K562 (cell line): ENCODE measurements around the gene RFNG. TPM values are rescaled to one million over a fixed set of nuclear protein-coding genes. Genes with fewer than 3 reads are reported as not detected.

Source experiments
- ATAC-seq: fragments of 200-7000 bp; cut with Tn5 transposase; 3 replicates; pipeline ENCODE4 v1.9.1; 2020; ENCODE audit warnings: moderate library complexity
- BruUV-seq: library from RNA; stranded (reverse); fragments of 400-500 nt; replicated peaks from 2 replicates; lab custom pipeline; 2021; lab: Mats Ljungman, UMichigan
- CTCF ChIA-PET: fragments of 300-600 bp; formaldehyde crosslinking; extraction: SDS; loops from one replicate; lab custom pipeline; 2021; ENCODE audit warnings: low intra/inter-chr PET ratio; lab: Yijun Ruan, JAX
- POLR2A ChIA-PET: fragments of 300-600, 350-650 bp; sonication (Branson Sonifier 250); formaldehyde crosslinking; extraction: SDS; loops from one replicate; lab custom pipeline; 2021; ENCODE audit warnings: antibody characterized with exemption, inconsistent platforms; lab: Yijun Ruan, JAX
- DNase-seq, 4 experiments: peaks; one replicate each; pipeline versions ENCODE4 v3.0.0 to v3.0.0-alpha.2; 2011 to 2018; ENCODE audit warnings: low spot score in 3 of 4, mixed read lengths in 3 of 4; ENCODE audit errors: extremely low read depth in 1 of 4
- FAIRE-seq: peaks from 2 replicates; lab custom pipeline; 2011; peaks lifted over from hg19 to GRCh38; lab: Jason Lieb, UNC
- H2AFZ ChIP-seq: 2 replicates; pipeline ENCODE4 v1.6.0; 2011; ENCODE audit warnings: low read depth, low read length, control low read depth, inconsistent platforms
- H3K27ac ChIP-seq: fragments of 200-600 bp; 3 replicates; pipeline ENCODE4 v1.8.0; 2011; ENCODE audit warnings: low read depth, mild to moderate bottlenecking, control low read depth, inconsistent platforms, low read length, moderate library complexity, mixed read lengths; ENCODE audit errors: extremely low read depth
- H3K27me3 ChIP-seq, 2 experiments: fragments of 300-600 bp in 1 of 2; 2 replicates in 1 of 2; 3 replicates in 1 of 2; pipeline versions ENCODE4 v1.6.0 to v1.8.0; 2011; ENCODE audit warnings: inconsistent platforms in 2 of 2, low read length in 2 of 2, mild to moderate bottlenecking in 1 of 2, mixed read lengths in 1 of 2, moderate library complexity in 1 of 2; ENCODE audit not compliant: control insufficient read depth in 2 of 2, insufficient read depth in 2 of 2
- H3K36me3 ChIP-seq: fragments of 300-600 bp; 3 replicates; pipeline ENCODE4 v1.8.0; 2011; ENCODE audit warnings: mild to moderate bottlenecking, low read length, inconsistent platforms; ENCODE audit not compliant: control insufficient read depth, insufficient read depth
- H3K4me1 ChIP-seq, 2 experiments: fragments of 200-600 bp in 1 of 2; replicated peaks in 1 of 2; 2 replicates in 1 of 2; 3 replicates in 1 of 2; pipeline versions ENCODE4 v1.5.1 to v1.8.0; 2011; ENCODE audit warnings: inconsistent platforms in 2 of 2, low read length in 2 of 2, mild to moderate bottlenecking in 1 of 2, mixed read lengths in 1 of 2, moderate library complexity in 1 of 2; ENCODE audit not compliant: control insufficient read depth in 2 of 2, insufficient read depth in 2 of 2
- H3K4me2 ChIP-seq: 2 replicates; pipeline ENCODE4 v1.6.1; 2011; ENCODE audit warnings: low read length, control low read depth, inconsistent platforms, mixed read lengths; ENCODE audit not compliant: insufficient read depth
- H3K4me3 ChIP-seq: fragments of 200-600 bp; sonication (generic), shearing (Covaris generic); 2 replicates; pipeline ENCODE4 v1.5.1; 2016; ENCODE audit warnings: control low read depth, inconsistent platforms
- H3K79me2 ChIP-seq: fragments of 200-600 bp; 3 replicates; pipeline ENCODE4 v1.8.0; 2011; ENCODE audit warnings: low read length, inconsistent platforms; ENCODE audit not compliant: control insufficient read depth, insufficient read depth
- H3K9ac ChIP-seq, 2 experiments: 2 replicates each; pipeline versions ENCODE4 v1.6.0 to v1.6.1; 2011; ENCODE audit warnings: low read depth in 2 of 2, low read length in 2 of 2, control low read depth in 1 of 2, inconsistent platforms in 1 of 2, mild to moderate bottlenecking in 1 of 2, mixed read lengths in 1 of 2; ENCODE audit not compliant: insufficient read depth in 1 of 2
- H3K9me1 ChIP-seq: one replicate; pipeline ENCODE4 v1.6.0; 2011; ENCODE audit warnings: inconsistent platforms, mild to moderate bottlenecking, low read length, moderate library complexity; ENCODE audit not compliant: control insufficient read depth, insufficient read depth
- H3K9me3 ChIP-seq: replicated peaks from 2 replicates; pipeline ENCODE4 v1.5.1; 2011; ENCODE audit warnings: low read depth, low read length, inconsistent platforms; ENCODE audit not compliant: control insufficient read depth, insufficient read depth
- H4K20me1 ChIP-seq: replicated peaks from 2 replicates; pipeline ENCODE4 v1.6.1; 2011; ENCODE audit warnings: low read length, inconsistent platforms, mixed read lengths; ENCODE audit not compliant: control insufficient read depth, insufficient read depth
- DACH1 ChIP-seq: fragments of 450-650 bp; IDR thresholded peaks from 2 replicates; pipeline ENCODE4 v1.6.1; 2018; ENCODE audit not compliant: partially characterized antibody
- KLF13 ChIP-seq: fragments of 450-650 bp; IDR thresholded peaks from 2 replicates; pipeline ENCODE4 v1.6.1; 2016; ENCODE audit warnings: missing genetic modification characterization, low read depth, mild to moderate bottlenecking, missing compliant biosample characterization, moderate library complexity, borderline replicate concordance
- RBBP5 ChIP-seq: fragments of 200-600 bp; sonication (generic); IDR thresholded peaks from 2 replicates; pipeline ENCODE4 v1.6.1; 2012; ENCODE audit warnings: borderline replicate concordance, mild to moderate bottlenecking, low read length, control low read depth, inconsistent platforms; ENCODE audit not compliant: insufficient read depth, poor library complexity, severe bottlenecking
- WGBS: fragments of 100-300 bp; shearing (Covaris generic); methylation state at CpG from one replicate; pipeline ENCODE4 v1.1.6; 2016; ENCODE audit warnings: low coverage, mixed read lengths; ENCODE audit not compliant: insufficient coverage; ENCODE audit errors: missing lambda C conversion rate; 5-methylcytosine and 5-hydroxymethylcytosine counted together
- in situ Hi-C: fragments of 300-500 bp; cut with MboI; formaldehyde crosslinking; loops from 4 replicates; pipeline ENCODE4 v1.15.0; 2018; ENCODE audit warnings: inconsistent platforms, mixed read lengths
- intact Hi-C: fragments of 100-400 bp; cut with micrococcal nuclease; formaldehyde crosslinking; loops from 2 replicates; pipeline ENCODE4 v1.14.2; 2022
- polyA plus RNA-seq, 8 experiments: library from polyadenylated mRNA; depleted of rRNA in 4 of 8; stranded (reverse) in 5 of 8; unstranded in 3 of 8; fragments of >200 nt; fragmentation: Nextera tagmentation in 2 of 8; fragmentation: Illumina TruSeq in 1 of 8; extraction: Ambion mirVana in 2 of 8; extraction: Trizol in 1 of 8; gene quantifications; 2 replicates each; pipeline versions ENCODE4 v1.2.1 to v1.2.3, GENCODE V29; 2011 to 2014; ENCODE audit warnings: inconsistent platforms in 1 of 8, missing spikeins in 1 of 8
- total RNA-seq, 7 experiments: library from RNA; depleted of rRNA in 6 of 7; stranded (reverse); fragments of >200 nt in 6 of 7; fragmentation: Illumina TruSeq in 2 of 7; extraction: Trizol in 2 of 7; gene quantifications; 2 replicates each; pipeline versions ENCODE4 v1.2.1 to v1.2.3, GENCODE V29; 2011 to 2021; ENCODE audit warnings: low replicate concordance in 1 of 7
- TF ChIP-seq, protein P1 (sequence below): sonication (generic); formaldehyde crosslinking; IDR thresholded peaks from 2 replicates; pipeline ENCODE4 v1.8.0; 2022; ENCODE audit warnings: mild to moderate bottlenecking, missing genetic modification reagents
- TF ChIP-seq, protein P2 (sequence below): fragments of 450-650 bp; formaldehyde crosslinking; IDR thresholded peaks from 2 replicates; pipeline ENCODE4 v1.4.0; 2020; ENCODE audit warnings: mild to moderate bottlenecking, mixed read lengths

RFNG gene
- total and polyA plus RNA-seq, 9 of the 15 experiments (the other 6 are each of a cell fraction or from before 2014, with no cell fraction given), result 0.32 to 32.8 (median 9.5) TPM

DNA sequence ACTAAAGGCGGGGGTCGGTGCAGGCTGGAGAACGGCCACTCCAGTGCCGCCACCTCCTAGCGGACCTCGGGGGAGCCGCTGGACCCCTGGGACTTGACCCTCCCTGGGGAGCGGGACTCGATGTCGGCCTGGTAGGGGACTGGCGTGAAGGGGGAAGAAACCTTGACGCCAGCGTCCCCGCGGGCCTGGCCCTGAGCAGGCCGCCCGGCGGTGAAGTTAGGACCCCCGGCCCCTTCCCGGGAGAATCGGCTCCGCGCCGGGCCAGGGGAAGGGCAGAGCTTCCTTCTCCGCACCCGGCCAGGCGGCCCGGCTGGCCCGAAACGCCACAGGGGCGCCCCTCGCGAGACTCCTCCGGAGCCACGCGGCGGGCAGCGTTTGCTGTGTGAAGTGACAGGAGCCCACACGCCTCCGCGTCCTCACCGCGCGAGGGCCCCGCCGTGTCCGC is 13.6 kb upstream of the RFNG start (continued):
- TF ChIP-seq, protein P1, sequence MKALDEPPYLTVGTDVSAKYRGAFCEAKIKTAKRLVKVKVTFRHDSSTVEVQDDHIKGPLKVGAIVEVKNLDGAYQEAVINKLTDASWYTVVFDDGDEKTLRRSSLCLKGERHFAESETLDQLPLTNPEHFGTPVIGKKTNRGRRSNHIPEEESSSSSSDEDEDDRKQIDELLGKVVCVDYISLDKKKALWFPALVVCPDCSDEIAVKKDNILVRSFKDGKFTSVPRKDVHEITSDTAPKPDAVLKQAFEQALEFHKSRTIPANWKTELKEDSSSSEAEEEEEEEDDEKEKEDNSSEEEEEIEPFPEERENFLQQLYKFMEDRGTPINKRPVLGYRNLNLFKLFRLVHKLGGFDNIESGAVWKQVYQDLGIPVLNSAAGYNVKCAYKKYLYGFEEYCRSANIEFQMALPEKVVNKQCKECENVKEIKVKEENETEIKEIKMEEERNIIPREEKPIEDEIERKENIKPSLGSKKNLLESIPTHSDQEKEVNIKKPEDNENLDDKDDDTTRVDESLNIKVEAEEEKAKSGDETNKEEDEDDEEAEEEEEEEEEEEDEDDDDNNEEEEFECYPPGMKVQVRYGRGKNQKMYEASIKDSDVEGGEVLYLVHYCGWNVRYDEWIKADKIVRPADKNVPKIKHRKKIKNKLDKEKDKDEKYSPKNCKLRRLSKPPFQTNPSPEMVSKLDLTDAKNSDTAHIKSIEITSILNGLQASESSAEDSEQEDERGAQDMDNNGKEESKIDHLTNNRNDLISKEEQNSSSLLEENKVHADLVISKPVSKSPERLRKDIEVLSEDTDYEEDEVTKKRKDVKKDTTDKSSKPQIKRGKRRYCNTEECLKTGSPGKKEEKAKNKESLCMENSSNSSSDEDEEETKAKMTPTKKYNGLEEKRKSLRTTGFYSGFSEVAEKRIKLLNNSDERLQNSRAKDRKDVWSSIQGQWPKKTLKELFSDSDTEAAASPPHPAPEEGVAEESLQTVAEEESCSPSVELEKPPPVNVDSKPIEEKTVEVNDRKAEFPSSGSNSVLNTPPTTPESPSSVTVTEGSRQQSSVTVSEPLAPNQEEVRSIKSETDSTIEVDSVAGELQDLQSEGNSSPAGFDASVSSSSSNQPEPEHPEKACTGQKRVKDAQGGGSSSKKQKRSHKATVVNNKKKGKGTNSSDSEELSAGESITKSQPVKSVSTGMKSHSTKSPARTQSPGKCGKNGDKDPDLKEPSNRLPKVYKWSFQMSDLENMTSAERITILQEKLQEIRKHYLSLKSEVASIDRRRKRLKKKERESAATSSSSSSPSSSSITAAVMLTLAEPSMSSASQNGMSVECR (CRISPR knock-in tag), result no peak; the same call in 1 of the 2 replicates

DNA sequence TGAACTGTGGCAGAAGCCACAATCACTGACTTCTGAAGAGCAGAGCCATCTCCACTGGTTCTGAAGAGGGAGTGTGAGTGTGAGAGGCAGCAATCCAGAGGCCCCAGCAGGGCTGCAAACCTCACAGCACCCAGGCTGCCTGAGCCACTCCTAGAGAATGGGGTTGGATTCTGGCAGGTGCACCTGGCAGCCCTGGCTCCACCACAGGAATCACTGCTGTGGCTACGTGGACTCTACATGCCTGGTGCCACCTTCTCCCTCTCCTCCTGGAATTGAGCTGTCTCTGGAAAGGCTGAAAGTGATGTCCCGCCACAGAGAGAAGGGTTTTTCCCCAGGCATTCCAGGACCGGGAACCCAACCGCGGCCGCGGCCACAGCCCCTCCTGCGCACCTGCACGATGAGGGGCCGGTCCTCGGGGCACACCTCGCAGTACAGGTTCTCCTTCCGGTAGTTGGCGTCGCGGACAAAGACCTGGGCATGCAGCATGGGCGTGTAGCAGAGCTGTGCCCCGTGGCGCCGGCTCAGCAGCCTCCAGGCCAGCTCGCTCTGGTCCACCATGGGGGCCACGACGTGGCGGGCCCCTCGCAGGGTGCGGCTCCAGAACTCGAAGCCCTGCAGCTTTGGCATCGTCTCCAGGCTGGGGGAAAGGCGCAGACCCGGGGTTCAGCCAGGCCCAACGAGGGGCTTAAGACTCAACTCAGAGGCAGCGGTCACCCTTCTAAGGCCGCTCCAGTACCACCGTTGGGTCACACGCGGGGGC is 13.0 kb upstream of the RFNG start:
- intact Hi-C loops, result no loop called here
- Histone ChIP-seq H3K27me3 (no peaks in the 10 kb centered on the region), H3K9me3 (no peaks in the 10 kb centered on the region), H3K4me2 (peak overlapping the region; percentile 91), H3K9me1 (no peaks in the 10 kb centered on the region), H3K36me3 (peaks cover 48% of the 10 kb centered on the region; the same call in 2 of the 3 replicates), H3K27ac (peak overlapping the region; percentile 79), H2AFZ (no peak overlapping the region), H4K20me1 (no peaks in the 10 kb centered on the region; the same call in 1 of the 2 replicates), H3K4me3 (peak overlapping the region; percentile 99), H3K4me1 (peaks cover 3 to 62% of the 10 kb centered on the region in 2 experiments; a peak in 3 of 5 replicates), H3K9ac (peak overlapping the region; percentile 98 to 100), H3K79me2 (peaks cover 28% of the 10 kb centered on the region)
- 34% methylated on average over 17 of the region's 36 CpGs for WGBS
- FAIRE-seq, result no peak
- POLR2A ChIA-PET, result interaction anchor here (0.6 to 3.9 kb wide), 5 partner anchors 12 to 231 kb away, joined by 3 to 24 read pairs (median 4); partner anchors contain the start of gene FASN
- DNase-seq, result no peak
- in situ Hi-C loops, result no loop called here
- BruUV-seq, result TSS peak; percentile 61
- CTCF ChIA-PET, result no interaction called here
- ATAC-seq, result no peak
- TF ChIP-seq, protein P2, sequence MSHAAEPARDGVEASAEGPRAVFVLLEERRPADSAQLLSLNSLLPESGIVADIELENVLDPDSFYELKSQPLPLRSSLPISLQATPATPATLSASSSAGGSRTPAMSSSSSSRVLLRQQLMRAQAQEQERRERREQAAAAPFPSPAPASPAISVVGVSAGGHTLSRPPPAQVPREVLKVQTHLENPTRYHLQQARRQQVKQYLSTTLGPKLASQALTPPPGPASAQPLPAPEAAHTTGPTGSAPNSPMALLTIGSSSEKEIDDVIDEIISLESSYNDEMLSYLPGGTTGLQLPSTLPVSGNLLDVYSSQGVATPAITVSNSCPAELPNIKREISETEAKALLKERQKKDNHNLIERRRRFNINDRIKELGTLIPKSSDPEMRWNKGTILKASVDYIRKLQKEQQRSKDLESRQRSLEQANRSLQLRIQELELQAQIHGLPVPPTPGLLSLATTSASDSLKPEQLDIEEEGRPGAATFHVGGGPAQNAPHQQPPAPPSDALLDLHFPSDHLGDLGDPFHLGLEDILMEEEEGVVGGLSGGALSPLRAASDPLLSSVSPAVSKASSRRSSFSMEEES, result no peak
- TF ChIP-seq RBBP5 (no peak), DACH1 (no peak), KLF13 (no peak)
